HG03039 (cell line): ENCODE measurements around the gene PTPMT1.
"Not testable (repeated sequence)": the region's sequence is repeated elsewhere in the genome, so short reads cannot be mapped to it uniquely, and the experiment has no call there.

ENCODE experiments used
- ATAC-seq: cut with Tn5 transposase; IDR thresholded peaks from one replicate; pipeline ENCODE4 v1.9.1; 2021; ENCODE audit warnings: mild to moderate bottlenecking, moderate library complexity; ENCODE audit not compliant: unreplicated experiment

PTPMT1 gene, protein sequence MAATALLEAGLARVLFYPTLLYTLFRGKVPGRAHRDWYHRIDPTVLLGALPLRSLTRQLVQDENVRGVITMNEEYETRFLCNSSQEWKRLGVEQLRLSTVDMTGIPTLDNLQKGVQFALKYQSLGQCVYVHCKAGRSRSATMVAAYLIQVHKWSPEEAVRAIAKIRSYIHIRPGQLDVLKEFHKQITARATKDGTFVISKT

DNA sequence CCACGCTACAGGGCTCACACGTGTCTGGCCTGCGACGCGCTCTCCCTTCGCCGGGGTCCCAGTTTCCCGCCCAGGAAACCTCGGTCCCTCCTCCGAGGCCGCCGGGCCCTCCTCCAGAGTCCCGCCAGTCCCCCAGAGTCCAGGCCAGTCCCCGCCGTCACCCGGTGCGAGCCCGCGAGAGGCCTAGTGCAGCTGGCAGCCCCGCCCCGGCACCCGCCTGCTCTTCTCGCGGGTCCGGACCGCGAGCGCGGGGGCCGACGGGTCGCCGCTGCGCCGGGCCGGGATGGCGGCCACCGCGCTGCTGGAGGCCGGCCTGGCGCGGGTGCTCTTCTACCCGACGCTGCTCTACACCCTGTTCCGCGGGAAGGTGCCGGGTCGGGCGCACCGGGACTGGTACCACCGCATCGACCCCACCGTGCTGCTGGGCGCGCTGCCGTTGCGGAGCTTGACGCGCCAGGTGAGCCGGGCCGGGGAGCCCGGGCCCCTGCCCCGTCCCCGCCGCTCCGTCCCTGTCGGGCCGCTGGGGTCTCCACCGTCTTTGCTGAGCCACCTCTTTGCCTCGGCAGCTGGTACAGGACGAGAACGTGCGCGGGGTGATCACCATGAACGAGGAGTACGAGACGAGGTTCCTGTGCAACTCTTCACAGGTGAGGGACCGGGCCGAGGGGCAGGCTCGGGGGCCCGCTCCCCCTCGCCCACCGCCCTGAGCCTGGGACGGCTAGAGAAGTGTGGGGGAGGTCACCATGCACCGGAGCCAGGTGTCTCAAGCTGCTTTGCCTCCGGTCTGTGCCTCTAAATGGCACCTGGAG, at the start of gene PTPMT1:
PTPMT1 (plus strand) TSS at position 260 of the 809 bp plus-strand sequence; CDS start at position 284, 24 bp downstream.
- peak; percentile 86 for ATAC-seq

DNA sequence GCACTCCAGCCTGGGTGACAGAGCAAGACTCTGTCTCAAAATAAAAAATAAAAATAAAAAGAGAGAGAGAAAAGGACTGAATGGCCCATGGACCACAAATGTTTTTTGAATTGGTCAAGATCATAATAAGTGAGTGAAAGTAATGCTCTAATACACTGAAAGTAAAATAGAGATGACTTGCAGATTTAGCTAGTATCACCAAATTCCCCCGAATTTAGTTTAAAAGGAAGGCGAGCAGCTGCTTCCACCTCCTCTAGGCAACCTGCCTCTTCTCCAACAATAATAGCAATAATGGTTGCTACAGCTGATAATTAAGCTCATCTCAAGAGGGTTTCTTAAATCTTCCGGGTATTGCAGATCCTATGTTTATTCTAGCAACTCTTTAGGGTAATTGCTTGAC, 49.2 kb upstream of the PTPMT1 start:
- no peak for ATAC-seq

DNA sequence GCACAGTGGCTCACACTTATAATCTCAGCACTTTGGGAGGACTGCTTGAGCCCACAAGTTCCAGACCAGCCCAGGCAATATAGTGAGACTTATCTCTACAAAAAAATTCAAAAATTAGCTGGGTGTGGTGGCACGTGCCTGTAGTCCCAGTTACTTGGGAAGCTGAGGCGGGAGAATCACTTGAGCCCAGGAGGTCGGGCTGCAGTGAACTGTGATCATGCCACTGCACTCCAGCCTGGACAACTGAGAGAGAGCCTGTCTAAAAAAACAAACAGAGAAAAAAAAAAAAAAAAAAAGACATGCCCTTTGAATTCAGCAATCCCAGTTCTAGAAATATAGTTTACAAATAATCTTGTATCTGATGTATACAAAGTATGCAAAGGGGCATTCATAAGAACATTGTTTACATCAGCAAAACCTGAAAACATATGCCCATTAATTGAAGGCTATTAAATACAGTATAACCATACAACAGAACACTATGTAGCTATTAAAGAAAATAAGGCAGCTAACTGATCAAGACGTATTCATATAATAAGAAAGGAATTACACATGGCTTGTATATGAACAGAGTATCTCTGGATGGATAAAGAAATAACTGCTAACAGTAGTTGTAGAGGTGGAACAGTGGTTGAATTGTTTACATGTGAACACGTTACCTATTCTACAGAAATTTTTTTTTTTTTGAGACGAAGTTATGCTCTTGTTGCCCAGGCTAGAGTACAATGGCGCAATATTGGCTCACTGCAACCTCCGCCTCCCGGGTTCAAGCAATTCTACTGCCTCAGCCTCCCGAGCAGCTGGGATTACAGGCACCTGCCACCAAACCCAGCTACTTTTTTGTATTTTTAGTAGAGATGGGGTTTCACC, 48.2 kb upstream of the PTPMT1 start:
- no peak for ATAC-seq

DNA sequence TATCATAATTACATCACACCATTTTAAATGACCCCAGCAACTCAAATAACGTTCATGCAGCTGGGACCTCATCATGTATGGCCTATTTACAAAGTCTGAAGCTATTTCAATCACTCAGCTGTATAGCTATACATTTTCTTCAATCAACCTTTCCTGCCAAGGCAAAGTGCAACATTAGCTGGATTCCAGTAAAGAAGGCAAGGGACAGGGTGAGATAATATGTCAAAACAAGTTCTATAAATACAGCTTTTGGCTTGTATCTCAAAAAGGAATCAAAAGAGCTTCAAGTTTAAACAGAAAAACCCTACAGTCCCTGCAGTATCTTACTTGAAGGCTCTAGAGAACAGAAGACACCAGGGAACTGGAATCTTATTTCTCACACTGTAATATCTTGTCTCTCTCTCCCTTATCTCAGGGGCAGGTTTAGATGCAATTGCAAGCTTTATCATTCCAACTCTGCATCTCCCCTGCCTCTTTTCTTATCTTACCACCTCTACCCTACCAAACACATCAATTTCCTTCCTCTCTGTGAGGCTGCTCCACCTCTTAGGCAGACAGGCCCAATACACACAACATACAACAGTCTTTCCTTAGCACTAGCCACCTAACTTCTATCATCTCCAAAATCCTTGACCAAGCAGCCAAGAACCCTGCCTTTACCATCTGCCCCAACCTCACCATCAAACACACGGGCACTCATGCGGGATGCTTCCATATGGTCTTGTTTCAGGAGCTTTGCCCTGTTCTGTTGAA, 47.0 kb upstream of the PTPMT1 start:
- no peak for ATAC-seq

DNA sequence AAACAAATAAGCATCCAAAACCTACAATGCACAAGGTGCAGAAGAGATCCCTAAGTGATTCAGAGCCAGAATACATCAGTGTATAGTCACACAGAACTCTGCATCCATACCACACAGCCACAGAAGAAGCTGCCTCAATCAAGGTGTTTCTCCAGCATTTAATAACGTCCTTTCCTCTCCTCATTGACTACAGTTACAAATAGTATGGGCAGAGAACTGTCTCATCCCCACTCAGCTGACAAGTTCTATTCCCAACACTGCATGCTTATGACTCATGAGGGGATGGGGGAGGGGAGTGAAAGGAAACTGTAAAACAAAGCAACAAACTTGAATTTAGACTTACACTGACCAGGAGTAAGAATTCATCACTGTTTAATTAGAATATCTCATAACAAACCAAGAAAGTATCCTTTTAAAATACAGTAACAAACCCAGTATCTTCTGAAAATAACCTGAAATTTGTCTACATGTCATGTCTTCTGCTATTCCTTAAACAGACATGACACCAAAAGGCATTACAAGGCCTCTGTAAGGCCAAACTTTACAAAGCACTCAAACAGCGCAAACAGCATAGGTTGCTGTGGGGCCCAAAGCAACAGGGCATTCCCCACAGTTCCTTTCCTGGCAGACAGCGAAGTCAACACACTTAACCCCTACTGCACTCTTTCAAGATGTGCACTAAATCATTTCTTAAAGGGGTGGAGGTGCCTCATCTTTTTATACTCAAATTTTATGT, 41.7 kb upstream of the PTPMT1 start:
- ATAC-seq: no peak

DNA sequence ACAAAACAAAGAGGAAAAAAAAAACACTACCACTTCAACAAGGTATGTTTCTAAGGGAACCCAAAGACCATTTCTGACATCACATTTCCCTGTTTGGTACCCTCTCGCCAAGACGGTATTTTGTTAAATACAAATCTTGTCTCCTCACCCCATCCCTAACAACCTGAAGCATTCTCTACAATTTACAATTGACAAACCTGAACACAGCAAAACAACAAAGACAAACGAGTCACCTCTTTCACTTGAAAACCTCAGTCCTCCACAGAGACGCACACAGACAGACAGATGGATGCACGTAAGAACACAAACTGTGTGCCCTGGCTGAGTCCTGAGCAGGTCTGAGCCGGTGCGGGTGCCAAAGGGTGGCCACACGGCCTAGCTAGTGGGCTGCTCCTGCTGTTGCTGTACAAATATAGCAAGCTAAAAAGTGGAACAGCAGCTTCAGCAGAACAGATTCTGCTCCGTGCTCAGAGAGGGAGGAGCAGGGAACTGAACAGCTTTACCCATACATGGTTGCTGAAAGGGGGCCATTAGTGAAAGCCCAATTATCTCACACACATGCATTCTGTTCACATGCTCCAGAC, 41.0 kb upstream of the PTPMT1 start:
- ATAC-seq: no peak

DNA sequence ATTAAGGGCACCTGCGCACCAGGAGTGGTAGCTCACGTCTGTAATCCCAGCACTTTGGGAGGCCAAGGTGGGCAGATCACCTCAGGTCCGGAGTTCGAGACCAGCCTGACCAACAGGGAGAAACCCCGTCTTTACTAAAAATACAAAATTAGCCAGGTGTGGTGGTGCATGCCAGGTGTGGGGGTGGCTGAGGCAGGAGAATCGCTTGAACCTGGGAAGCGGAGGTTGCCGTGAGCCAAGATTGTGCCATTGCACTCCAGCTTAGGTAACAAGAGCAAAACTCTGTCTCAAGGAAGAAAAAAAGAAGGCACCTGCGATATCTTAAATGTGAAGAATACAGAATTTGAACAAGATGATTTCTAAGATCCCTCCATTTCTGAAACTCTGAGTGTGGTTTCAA, 39.4 kb upstream of the PTPMT1 start:
- ATAC-seq: not testable (repeated sequence)

DNA sequence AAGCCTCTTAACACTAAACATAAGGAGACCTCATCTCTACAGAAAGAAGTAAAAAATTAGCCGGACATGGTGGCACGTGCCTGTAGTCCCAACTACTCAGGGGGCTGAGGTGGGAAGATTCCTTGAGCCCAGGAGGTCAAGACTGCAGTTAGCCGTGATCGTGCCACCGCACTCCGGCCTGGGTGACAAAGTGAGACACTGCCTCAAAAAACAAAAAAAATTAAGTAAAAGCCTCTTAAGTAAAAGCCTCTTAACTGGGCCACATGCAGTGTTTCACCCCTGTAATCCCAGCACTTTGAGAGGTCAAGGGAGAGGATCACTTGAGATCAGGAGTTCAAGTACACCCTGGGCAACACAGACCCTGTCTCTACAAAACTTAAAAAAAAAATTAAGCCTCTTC, 38.2 kb upstream of the PTPMT1 start:
- no peak for ATAC-seq

DNA sequence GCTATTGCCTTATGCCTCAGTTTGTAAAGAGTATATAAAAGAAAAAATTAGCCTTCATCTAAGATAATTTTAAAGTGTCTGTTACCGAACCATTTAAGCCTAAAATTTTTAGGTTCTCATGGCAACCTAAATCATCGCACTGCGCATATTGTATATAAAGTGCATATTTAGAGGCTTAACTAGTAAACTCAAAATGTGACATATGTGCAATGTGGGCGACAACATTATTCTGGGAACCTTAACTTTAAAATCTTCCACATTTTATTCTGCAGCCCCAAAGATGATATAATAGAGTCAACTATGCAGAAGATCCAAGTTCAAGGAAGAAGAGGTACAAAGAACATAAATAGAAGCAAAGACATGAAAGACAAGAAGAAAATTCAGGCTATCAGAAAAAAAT, 35.4 kb upstream of the PTPMT1 start:
- no peak for ATAC-seq

DNA sequence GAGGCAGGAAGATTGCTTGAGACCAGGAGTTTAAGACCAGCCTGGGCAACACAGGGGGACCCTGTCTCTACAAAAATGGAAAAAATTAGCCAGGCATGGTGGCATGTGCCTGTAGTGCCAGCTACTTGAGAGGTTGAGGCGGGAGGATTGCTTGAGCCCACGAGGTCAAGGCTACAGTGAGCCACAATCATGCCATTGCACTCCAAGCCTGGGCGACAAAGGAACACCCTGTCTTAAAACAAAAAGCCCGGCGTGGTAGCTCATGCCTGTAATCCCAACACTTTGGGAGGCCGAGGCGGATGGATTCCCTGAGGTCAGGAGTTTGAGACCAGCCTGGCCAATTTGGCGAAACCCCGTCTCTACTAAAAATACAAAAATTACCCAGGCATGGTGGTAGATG, 34.7 kb upstream of the PTPMT1 start:
- ATAC-seq: not testable (repeated sequence)

DNA sequence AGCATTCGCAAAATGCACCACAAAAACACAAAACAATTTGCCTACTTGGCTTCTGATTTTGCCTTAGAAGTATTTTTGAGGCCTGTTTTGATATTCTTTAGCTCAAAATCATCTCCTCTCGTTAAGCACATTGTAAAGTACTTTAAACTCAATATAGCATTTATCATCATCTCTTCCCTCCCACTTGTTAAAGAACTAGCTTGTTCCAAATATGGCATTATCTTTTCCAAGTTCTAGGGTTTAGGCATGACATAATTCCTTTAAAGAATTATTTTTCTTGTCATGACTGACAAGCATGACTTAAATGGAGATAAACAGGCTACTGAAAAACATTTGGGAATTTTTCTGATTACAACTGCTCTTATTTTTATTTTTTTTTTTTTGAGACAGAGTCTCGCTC, 33.7 kb upstream of the PTPMT1 start:
- ATAC-seq: no peak

DNA sequence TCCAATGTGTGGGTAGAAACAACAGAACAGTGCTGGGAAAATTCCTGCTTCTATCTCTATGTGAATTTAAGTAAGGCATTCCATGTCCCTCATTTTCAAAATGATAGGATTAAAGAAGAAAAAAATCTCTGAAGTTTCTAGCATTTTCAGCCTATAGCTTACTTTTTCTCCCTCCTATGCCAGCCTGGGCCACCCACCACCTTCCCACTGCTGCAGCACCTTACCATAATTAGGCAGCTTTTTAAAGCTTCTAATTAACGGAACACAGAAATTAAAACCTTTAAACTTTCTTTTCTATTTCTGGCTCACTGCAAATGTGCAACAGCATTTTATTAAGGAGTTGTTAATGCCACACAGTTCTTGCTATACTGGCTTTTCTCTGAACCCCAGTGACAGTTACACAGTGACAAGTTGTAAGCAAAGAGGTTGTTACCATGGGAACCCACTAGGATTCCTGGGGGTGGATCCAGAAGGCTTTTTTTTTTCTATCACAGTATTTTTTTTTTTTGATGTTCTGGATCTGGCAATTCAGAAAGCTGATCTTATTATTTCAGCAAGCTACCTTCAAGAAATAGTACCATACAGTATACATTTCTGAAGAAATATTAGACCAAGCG, 32.7 kb upstream of the PTPMT1 start:
- no peak for ATAC-seq

DNA sequence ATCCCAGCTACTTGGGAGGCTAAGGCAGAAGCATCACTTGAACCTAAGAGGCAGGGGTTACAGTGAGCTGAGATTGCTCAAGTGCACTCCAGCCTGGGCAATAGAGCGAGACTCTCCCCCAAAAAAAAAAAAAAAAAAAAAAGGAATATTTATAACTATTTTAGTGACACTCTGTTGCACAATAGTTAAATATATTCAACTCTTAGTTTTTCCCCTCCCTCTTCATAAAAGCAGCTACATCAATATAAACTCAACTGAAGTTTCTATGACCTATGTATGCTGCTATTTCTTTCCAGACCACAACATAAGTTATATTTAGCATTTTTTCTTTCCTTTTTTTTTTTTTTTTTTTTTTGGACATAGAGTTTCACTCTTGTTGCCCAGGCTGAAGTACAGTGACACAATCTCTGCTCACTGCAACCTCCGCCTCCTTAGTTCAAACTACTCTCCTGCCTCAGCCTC, 31.7 kb upstream of the PTPMT1 start:
- no peak for ATAC-seq

DNA sequence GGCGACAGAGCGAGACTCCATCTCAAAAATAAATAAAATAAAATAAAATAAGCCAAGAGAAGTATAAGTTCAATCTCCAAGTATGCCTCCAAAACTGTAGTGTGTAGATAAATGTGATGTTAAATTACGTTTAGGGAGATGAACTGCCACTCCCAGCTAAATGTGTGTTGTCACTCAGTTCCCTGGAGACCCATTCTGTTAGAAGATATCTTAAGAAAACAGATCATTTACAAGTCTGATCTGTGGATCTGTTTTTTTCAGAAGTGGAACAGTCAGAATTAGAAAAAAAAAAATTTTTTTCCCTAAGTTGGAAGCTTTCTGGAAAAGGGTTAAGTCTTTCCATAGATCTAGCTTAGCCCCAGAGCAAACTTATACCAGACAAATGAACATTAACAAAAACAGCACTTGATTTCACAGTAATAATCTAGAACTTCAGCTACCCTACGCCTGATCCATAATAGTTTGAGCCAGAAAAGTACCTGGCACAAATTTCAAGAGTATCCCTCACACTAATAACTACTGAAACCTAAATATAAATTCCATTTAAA, 30.6 kb upstream of the PTPMT1 start:
- no peak for ATAC-seq

DNA sequence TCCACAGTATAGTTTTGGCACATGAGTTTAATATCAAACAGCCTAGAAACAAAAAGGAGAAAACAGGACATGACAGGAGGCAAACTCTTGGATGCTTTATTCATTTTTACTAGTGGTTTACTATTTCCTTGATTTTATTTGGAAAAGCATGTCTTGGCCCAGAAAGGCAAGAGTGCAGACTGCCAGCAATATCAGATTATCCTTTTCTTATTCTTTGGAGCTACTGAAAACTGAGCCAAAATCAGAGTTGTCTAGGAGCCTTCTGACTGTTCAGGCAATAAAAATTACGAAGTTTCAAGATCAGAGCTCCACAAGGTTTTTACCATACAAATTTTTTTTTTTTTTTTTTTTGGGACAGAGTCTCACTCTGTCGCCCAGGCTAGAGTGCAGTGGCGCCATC, 28.5 kb upstream of the PTPMT1 start:
- no peak for ATAC-seq

DNA sequence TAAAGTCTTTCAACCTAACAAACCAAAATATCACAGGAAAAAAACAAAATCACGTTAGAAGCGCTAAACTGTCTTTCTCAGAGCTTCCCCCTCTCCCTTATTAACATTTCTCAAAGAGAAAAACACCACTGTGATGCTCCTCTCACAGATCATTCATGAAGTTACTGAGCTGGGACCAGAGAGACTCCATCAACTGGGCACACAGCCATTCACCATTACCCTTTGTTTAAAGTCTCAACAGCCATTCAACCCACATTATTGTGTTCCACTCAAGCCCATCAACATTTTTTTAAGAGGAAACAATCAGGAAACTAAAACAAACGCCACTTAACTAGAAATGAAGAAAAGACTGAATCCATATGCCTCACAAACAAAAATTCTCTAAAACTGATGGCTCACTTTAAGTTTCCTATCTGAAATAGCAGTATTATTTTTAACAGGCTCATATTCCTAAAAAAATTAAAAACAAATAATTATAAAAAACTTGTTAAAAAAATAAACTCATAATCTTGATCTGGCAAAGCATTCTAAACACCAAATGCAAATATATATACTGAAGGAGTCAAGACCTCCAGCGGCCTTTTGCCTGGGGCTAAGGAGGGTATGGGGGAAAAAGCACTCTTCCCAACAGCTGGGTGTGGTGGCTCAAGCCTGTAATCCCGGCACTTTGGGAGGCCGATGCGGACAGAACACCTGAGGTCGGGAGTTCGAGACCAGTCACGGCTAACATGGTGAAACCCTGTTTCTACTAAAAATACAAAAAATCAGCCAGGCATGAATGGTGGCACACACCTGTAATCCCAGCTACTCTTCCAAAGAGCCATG, 26.4 kb upstream of the PTPMT1 start:
- no peak for ATAC-seq

DNA sequence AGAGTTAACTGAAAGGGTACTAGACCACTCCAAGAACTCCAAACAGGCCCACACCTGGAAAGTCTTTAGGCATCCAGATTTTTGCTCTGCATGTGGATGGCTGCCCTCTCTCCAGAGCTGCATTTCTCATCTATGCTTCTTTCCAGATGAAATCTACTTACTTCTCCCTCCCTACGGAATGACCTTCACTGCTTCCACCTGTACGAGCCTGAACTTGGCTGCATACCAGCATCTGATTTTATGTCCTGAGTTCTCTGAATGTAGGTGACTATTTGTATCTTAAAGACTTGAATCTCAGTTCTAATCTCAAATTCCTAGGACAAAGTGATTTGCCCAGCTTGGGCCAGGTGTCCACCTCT, 25.7 kb upstream of the PTPMT1 start:
- no peak for ATAC-seq

DNA sequence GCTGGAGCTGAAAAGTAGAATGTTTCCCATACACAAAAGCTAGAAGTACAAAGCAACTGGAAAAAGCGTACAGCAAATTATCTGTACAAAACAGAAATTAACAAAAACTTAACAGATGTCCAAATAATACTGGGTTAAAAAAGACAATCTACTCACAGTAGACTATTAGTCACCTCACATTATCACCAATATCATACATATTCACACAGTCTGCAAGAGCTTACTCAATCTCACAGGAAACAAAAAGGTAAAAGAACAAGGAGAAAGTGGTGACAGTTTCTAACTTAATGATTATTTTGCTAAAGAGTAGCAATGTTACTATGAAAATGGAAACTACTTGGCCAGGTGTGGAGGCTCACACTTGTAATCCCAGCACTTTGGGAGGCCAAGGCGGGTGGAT, 24.3 kb upstream of the PTPMT1 start:
- ATAC-seq: no peak
